ENCODE data around the gene TROAP.
"Not testable (repeated sequence)": the region's sequence is repeated elsewhere in the genome, so short reads cannot be mapped to it uniquely, and the experiment has no call there.

The TROAP gene

GRCh38 chr12:49330631-49331379, 7.8 kb downstream of the TROAP start:
- no peak for DNase-seq (ENCODE audit: low spot score)

GRCh38 chr12:49331380-49332222, 8.5 kb downstream of the TROAP start:
- no peak for DNase-seq (ENCODE audit: low spot score)

- DNase-seq (ENCODE audit: low spot score), result no peak
Observed at GRCh38 chr12:49332441-49332861, 9.4 kb downstream of the TROAP start.

- DNase-seq (ENCODE audit: low spot score), result no peak
Observed at GRCh38 chr12:49332891-49333371, 9.9 kb downstream of the TROAP start.

- DNase-seq (ENCODE audit: low spot score), result not testable (repeated sequence)
Observed at GRCh38 chr12:49333778-49334177, 10.7 kb downstream of the TROAP start.

- DNase-seq (ENCODE audit: low spot score), result no peak
Observed at GRCh38 chr12:49334226-49334625, 11.2 kb downstream of the TROAP start.

- no peak for DNase-seq (ENCODE audit: low spot score)
Observed at GRCh38 chr12:49334681-49335080, 11.6 kb downstream of the TROAP start.

- no peak for DNase-seq (ENCODE audit: low spot score)
Observed at GRCh38 chr12:49335118-49335954, 12.3 kb downstream of the TROAP start.

GRCh38 chr12:49335955-49336644, 13.0 kb downstream of the TROAP start:
- no peak for DNase-seq (ENCODE audit: low spot score)

- peak; percentile 90 for DNase-seq (ENCODE audit: low spot score)
Observed at GRCh38 chr12:49336645-49337584, 13.9 kb downstream of the TROAP start, which contains the start of gene C1QL4. Gene C1QL4 (minus strand): TSS chr12:49337188. CDS start chr12:49336477, 711 bp downstream.

- no peak for DNase-seq (ENCODE audit: low spot score)
Observed at GRCh38 chr12:49338830-49339463, 15.9 kb downstream of the TROAP start.

GRCh38 chr12:49339464-49339861, 16.4 kb downstream of the TROAP start:
- DNase-seq (ENCODE audit: low spot score), result no peak

GRCh38 chr12:49340095-49340870, 17.2 kb downstream of the TROAP start:
- no peak for DNase-seq (ENCODE audit: low spot score)

- no peak for DNase-seq (ENCODE audit: low spot score)
Observed at GRCh38 chr12:49340971-49341776, 18.1 kb downstream of the TROAP start.

- DNase-seq (ENCODE audit: low spot score), result no peak
Observed at GRCh38 chr12:49341777-49342065, 18.7 kb downstream of the TROAP start.

- DNase-seq (ENCODE audit: low spot score), result peak; percentile 89
Observed at GRCh38 chr12:49342066-49342913, 19.2 kb downstream of the TROAP start.
